SKM-1 (cell line): ENCODE measurements around the gene PEAK1.
"Not testable (repeated sequence)": the region's sequence is repeated elsewhere in the genome, so short reads cannot be mapped to it uniquely, and the experiment has no call there.

Experiments used
- DNase-seq: peaks from one replicate; lab custom pipeline; 2025; ENCODE audit not compliant: unreplicated experiment; lab: John Stamatoyannopoulos, UW

The PEAK1 gene

GRCh38 chr15:77311618-77312398 is 108.1 kb downstream of the PEAK1 start:
- no peak for DNase-seq

GRCh38 chr15:77311020-77311419 is 108.9 kb downstream of the PEAK1 start:
- DNase-seq: no peak

- no peak for DNase-seq
These were observed 110.5 kb downstream of the PEAK1 start for GRCh38 chr15:77309392-77309791.

GRCh38 chr15:77305953-77306352 is 114.0 kb downstream of the PEAK1 start:
- DNase-seq: no peak

GRCh38 chr15:77296773-77297337 is 123.0 kb downstream of the PEAK1 start:
- no peak for DNase-seq

GRCh38 chr15:77295446-77295845 is 124.5 kb downstream of the PEAK1 start:
- no peak for DNase-seq

GRCh38 chr15:77292969-77293558 is 126.8 kb downstream of the PEAK1 start:
- DNase-seq: no peak

GRCh38 chr15:77291107-77291506 is 128.8 kb downstream of the PEAK1 start:
- DNase-seq: no peak

- no peak for DNase-seq
These were observed 132.5 kb downstream of the PEAK1 start for GRCh38 chr15:77287385-77287784.

GRCh38 chr15:77285057-77285997 is 134.6 kb downstream of the PEAK1 start:
- DNase-seq: no peak

- no peak for DNase-seq
These were observed 137.6 kb downstream of the PEAK1 start for GRCh38 chr15:77282333-77282732.

GRCh38 chr15:77276943-77277342 is 143.0 kb downstream of the PEAK1 start:
- DNase-seq: no peak

- no peak for DNase-seq
These were observed 143.8 kb downstream of the PEAK1 start for GRCh38 chr15:77276096-77276495.

- not testable (repeated sequence) for DNase-seq
These were observed 146.8 kb downstream of the PEAK1 start for GRCh38 chr15:77273136-77273535.

- DNase-seq: no peak
These were observed 153.1 kb downstream of the PEAK1 start for GRCh38 chr15:77266708-77267386.

- no peak for DNase-seq
These were observed 164.5 kb downstream of the PEAK1 start for GRCh38 chr15:77255385-77255784.

GRCh38 chr15:77251662-77252061 is 168.2 kb downstream of the PEAK1 start:
- DNase-seq: no peak

- no peak for DNase-seq
These were observed 172.8 kb downstream of the PEAK1 start for GRCh38 chr15:77247116-77247515.

GRCh38 chr15:77243716-77244401 is 176.0 kb downstream of the PEAK1 start:
- no peak for DNase-seq

- no peak for DNase-seq
These were observed 176.8 kb downstream of the PEAK1 start for GRCh38 chr15:77243135-77243534.
